Stimulated activated CD8-positive, alpha-beta memory T cell treated with anti-CD3 and anti-CD28 coated beads, Interleukin-12 subunit alpha, Interleukin-12 subunit beta, amount 100 ng/mL, for 24 hours (primary cell): Measurements from ENCODE around the gene TTC38.

Source experiments
- DNase-seq: peaks from one replicate; pipeline ENCODE4 v3.0.0-alpha.2; 2020; ENCODE audit errors: extremely low read depth

Gene TTC38

GRCh38 chr22:46267431-46268279, at the start of gene TTC38:
TSS of gene TTC38 (plus strand) at chr22:46268008. CDS start at chr22:46268040, 32 bp downstream.
- DNase-seq = no peak

DNA sequence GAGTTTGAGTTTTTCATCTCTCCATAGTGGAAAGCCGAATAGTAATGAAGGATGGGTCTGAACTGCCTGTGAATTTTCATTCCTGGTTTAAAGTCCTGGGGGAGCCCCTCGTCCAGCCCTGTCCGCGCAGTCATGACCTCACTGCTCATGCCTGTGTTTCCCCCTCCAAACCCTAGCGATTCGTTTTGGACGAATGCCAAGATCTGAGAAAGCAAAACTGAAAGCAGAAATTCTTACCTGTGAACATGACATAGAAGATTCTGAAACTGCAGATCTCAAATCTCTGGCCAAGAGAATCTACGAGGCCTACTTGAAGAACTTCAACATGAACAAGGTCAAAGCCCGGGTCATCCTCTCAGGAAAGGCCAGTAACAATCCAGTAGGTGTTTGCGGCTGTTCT, 48.2 kb upstream of the TTC38 start:
- no peak for DNase-seq

- DNase-seq = no peak
Observed at GRCh38 chr22:46220921-46221320, 46.9 kb upstream of the TTC38 start.

DNA sequence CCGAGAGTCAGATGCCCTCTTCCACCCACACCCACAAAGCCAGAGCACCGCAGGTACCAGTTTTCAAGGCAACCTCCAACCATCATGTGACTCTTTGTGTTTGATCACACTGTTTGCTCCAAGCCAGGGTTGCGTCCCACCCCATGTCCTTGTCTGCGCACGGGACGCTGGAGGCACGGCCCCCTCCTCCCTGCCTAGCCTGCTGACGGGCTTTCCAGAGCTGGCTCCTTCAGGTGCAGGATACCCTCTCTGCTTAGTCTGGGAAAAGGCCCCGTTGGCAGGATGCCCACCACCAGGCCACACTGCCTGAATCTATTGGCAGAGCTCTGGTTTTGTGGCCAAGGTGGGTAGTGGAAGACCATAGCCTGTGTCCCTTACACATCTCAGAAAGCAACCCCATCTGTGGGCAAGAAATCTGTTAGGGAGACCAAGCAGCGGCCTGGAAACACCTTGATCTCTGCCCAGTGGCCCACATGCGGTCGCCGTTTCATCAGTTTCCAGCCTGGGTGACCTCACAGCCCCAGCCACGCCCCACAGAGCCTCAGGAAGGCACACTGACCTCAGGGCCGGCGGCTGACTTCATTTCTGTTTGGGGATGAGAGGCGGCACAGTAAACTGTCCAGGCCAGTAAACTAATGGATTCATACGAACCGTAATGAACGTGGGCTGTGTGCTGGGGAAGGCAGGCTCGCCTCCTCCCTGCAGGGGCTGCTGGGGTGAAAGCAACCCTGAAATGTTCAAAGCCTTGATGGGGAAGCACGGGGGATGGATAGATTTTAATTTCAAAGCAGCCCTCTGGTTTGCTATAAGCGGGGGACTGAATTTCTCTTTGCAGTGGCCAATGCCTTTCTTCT, 43.5 kb upstream of the TTC38 start:
- DNase-seq = no peak

DNA sequence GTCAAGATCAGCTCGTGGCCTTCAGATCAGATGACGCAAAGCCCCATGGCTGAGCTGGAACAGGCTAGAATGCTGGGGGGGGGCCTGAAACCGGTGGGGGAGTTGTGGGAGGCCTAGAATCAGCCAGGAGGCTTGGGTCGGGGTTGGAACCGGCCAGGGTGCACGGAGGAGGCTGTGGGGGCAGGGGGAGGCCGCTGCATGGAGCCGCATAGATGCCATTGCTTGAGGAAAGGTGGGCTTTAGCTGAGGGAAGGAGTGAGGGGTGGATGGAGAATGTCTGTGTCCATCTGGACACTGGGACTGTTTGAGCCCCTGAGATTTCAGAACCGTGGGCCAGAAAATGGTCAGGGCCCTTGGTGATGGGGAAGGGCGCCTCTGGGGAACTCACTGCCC, 42.9 kb upstream of the TTC38 start:
- DNase-seq = no peak

DNA sequence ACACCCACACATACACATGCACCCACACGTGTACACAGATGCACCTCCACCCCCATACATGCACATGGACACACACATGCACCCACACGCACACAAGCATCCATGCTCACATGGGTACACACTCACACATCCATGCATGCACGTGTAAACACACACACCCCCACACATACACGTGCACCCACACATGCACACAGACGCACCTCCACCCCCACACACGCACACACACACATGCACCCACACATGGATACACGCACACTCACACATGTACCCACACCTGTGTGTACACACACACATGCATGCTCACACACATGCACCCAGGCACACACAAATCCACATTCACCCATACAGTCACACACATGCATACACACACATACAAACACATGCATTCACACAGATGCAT, 42.2 kb upstream of the TTC38 start:
- no peak for DNase-seq

DNA sequence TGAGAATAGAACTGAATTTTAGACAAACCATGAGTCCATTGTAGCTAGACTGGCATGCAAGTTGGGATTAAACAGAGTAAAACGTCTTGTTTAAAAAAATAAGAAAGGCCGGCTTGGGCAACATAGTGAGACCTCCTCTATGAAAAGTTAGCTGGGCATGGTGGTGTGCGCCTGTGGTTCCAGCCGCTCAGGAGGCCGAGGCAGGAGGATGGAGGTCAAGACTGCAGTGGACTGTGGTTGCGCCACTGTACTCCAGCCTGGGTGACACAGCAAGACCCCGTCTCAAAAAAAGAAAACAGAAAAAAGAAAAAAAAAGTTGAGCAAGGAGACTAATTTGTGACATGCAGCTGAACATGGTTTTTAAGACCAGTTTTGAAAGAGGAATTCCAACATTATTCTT, 41.2 kb upstream of the TTC38 start:
- DNase-seq = no peak

- DNase-seq = no peak
Observed at GRCh38 chr22:46229701-46230100, 38.1 kb upstream of the TTC38 start.

GRCh38 chr22:46230262-46230901, 37.4 kb upstream of the TTC38 start:
- no peak for DNase-seq

DNA sequence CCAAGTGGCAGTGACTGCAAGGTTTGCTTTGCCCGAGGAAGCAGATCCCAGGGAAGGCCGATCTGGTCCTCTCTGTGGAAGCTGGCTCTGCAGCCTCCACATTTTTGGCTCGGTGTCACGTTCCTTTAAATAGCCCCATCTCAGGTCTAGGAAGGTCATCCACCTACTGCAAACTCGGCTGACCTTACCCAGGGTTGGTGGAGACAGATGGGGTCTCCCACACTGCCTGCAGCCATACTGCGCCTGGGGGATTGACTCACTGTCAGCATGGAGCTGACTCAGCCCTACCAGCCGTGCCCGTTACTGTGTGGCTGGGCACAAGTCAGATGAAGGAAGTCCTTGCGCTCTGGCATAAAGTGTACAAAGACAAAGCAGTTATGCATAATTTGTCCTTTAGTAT, 34.6 kb upstream of the TTC38 start:
- DNase-seq = no peak

DNA sequence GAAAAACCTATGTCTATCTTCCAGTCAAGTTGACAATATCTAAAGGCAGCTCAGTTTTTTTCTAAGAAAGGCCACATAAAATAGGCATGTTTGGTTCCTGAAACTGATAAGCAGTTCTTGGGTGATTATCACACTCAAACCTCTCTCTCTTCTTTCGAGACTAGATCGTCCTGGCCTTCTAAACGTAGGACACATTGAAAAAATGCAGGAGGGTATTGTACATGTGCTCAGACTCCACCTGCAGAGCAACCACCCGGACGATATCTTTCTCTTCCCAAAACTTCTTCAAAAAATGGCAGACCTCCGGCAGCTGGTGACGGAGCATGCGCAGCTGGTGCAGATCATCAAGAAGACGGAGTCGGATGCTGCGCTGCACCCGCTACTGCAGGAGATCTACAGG, 32.8 kb upstream of the TTC38 start:
- DNase-seq = no peak

- no peak for DNase-seq
Observed at GRCh38 chr22:46237453-46238124, 30.2 kb upstream of the TTC38 start.

DNA sequence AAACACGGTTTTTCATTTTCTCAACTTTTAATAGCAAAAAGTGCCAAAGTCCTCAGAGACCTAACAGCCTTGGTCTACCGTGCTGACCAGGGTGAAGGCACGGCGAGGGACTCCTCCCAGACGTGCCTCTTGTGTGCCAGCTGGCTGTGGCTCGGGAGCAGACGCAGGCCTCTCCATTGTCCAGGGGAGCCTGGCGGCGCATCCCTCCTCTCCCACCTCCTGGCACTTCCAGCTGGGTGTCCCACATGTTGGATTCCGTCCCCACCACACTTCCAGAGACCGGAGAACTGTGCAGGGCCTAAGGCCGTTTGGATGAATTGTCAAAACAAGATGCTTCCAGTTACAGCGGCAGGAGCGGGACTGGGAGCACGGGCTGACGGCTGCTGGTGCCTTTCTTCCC, 29.3 kb upstream of the TTC38 start:
- DNase-seq = no peak

DNA sequence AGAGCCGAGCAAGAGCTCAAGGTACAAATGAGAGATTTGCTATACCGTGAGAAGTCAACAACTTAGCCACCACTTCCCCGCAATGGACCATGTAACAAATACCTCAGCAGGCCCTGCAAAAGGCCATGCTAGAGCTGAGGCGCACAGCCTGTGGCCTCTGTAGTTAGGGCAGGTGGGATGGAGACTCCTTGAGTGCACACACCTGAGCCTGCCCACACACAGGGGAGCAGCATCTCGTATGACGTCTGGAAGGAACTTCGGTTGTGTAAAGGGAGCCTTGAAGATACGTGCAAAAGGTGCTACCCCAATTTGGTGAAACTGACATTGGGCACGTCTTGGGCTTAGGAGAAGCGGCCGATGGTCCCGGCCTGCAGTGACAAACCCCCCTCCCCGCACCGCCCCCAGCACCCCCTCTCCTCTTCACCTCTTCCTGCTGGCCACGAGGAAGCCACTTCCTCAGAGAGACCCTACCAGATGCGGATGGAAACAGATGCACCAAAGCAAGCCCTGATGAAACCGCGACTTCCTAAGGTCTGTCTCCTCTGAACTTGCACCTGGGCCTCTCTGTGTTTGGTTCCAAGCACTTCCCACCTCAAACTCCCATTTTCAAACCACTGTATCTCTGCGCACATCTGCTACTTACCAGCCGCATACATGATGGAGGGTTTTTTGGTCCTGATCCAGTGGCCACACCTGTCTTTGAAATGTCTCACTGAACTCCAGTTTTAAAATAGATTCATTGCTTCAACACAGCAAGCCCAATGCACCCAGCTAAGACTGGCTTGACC, 28.4 kb upstream of the TTC38 start:
- DNase-seq = no peak

DNA sequence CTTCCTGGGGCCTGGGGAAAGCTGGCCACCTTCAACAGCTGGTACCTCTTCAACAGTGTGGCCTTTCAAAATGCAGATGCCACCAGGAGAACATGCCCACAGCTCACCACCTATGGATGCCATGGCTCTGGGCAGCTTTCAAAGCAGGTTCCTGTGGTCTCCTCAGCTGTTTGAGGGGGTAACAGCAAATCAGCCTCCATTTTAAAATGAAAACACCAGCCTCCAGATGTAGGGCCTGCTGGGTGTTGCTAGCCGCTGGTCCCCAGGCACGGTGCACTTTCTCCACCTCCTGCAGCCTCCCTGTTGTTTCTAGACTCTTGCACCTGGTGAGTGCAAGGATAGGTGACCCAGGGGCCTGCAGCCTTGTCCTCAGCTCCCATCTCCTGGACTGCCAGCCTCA, 27.7 kb upstream of the TTC38 start:
- no peak for DNase-seq

GRCh38 chr22:46240506-46240905, 27.3 kb upstream of the TTC38 start:
- no peak for DNase-seq

- no peak for DNase-seq
Observed at GRCh38 chr22:46240907-46241306, 26.9 kb upstream of the TTC38 start.

DNA sequence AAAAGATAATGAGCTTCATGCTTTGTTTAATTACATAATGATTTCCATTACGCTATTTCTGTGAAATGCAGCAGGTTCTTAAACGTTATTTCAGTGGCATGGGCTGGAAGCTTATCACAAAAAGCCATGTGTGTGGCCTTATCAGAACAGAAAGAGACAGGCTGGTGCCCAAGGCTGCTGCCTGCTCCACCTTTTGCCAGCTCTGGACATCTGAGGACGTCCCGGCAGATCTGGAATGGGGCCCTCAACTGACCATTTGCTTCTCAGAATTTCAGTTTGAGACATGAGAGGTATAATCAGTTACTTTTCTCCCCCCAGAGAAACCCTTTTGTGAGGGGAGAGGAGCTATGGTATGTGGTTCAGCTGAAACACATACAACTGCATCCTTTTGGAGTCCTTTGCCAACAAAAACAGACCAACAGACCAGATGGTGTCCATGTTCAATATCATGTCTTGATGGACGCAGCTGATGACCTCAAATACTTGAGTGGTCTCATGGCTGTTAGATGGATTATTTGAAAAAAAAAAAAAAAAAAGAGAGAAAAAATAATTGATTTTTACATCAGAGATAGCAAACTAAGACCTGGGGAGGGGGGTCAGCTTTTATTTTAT, 26.3 kb upstream of the TTC38 start:
- no peak for DNase-seq

DNA sequence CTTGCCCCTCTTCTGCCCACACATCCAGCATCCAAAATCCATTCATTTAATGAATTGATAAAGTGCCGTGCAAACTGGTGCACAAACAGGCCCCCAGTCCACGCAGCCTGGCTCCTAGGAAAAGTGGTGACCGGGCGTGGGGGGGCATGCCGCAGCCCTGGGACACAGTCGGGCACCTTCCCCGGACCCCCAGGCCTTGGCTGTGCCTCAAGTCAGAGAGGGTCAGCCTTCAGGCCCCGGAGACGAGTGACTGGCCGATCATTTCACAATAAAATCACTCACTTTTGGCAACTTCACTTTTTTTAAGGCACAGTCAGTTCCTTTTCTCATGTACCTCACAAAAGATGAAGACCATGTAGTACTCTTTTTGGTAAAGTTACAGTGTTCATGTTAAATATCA, 25.7 kb upstream of the TTC38 start:
- DNase-seq = no peak

DNA sequence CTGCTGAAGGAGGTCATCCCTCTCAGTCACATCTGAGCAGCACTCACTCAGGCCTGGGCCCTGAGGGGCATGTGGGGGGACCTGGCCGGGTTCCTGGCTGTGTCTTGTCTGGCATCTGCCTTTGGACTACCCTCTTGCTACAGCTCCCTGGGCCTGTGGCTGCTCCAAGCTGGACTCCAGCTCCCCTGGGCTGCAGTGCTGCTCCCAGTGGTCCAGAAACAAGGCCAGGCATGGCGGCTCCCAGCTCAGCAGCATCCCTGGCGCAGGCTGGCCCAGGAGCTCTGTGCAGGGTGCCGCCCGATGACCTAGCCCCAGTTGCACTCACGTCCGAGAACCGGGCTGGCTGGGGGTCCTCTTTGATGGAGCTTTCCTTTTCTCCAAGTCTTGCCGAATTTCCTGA, 23.0 kb upstream of the TTC38 start:
- no peak for DNase-seq

DNA sequence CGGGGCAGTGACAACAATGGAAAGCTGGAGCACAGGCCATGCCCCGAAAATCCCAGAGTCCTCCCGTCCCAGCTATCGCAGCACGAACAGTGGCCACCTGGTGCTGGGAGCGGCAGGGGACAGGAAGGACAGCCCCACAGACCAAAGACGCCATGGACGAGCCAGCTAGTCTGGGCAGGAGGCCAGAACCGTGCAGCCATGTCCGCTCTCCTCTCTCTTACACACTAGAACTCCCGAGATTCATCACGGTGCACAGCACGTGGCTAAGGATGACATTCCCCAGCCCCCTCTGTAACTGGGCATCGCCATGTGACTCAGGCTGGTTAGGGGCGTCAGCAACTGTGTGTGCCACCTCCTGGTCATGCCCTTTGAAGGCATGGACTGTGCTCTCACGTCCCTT, 22.3 kb upstream of the TTC38 start:
- no peak for DNase-seq
